OCI-M1 (cell line): Measurements from ENCODE around the gene MINDY1.

Source experiments
- DNase-seq: peaks from one replicate; lab custom pipeline; 2025; lab: John Stamatoyannopoulos, UW

Gene MINDY1

GRCh38 chr1:150985179-150985825 is 21.4 kb downstream of the MINDY1 start:
- DNase-seq: no peak

GRCh38 chr1:150981805-150982712 is 24.6 kb downstream of the MINDY1 start, which contains the start of gene ANXA9:
Gene ANXA9 (plus strand): TSS chr1:150982292. CDS start chr1:150983106, 814 bp downstream.
- DNase-seq: peak; percentile 44

- DNase-seq: peak; percentile 32
Observed at GRCh38 chr1:150981177-150981804, 25.4 kb downstream of the MINDY1 start.

- peak; percentile 97 for DNase-seq
Observed at GRCh38 chr1:150979092-150980056, 27.3 kb downstream of the MINDY1 start.

- DNase-seq: peak; percentile 99
Observed at GRCh38 chr1:150976879-150977694, 29.6 kb downstream of the MINDY1 start.

- DNase-seq: peak; percentile 82
Observed at GRCh38 chr1:150976401-150976821, 30.3 kb downstream of the MINDY1 start.

GRCh38 chr1:150974580-150975478 is 31.9 kb downstream of the MINDY1 start, which contains the start of gene CERS2:
Gene CERS2 (minus strand): TSS chr1:150974835. CDS start chr1:150969090, 5,745 bp downstream.
- peak; percentile 81 for DNase-seq

GRCh38 chr1:150973836-150974579 is 32.7 kb downstream of the MINDY1 start:
- DNase-seq: peak; percentile 65

GRCh38 chr1:150973258-150973835 is 33.4 kb downstream of the MINDY1 start:
- DNase-seq: peak; percentile 65

- no peak for DNase-seq
Observed at GRCh38 chr1:150972417-150972940, 34.2 kb downstream of the MINDY1 start.

GRCh38 chr1:150971583-150972416 is 34.9 kb downstream of the MINDY1 start:
- peak; percentile 45 for DNase-seq

GRCh38 chr1:150970808-150971582 is 35.7 kb downstream of the MINDY1 start:
- peak; percentile 84 for DNase-seq

GRCh38 chr1:150969626-150970025 is 37.1 kb downstream of the MINDY1 start:
- DNase-seq: no peak

- no peak for DNase-seq
Observed at GRCh38 chr1:150968491-150968890, 38.2 kb downstream of the MINDY1 start.

GRCh38 chr1:150967936-150968335 is 38.8 kb downstream of the MINDY1 start:
- no peak for DNase-seq

GRCh38 chr1:150966011-150966410 is 40.7 kb downstream of the MINDY1 start:
- DNase-seq: no peak
